K562 treated with DMSO at 1 percent for 12 hours (cell line): Measurements from ENCODE around the gene CYP2A13. TPM values are rescaled to one million over a fixed set of nuclear protein-coding genes. Genes with fewer than 3 reads are reported as not detected.

Experiments
- total RNA-seq: library from RNA; unstranded; fragments of 300-600 nt; gene quantifications from 2 replicates; pipeline ENCODE4 v1.2.3, GENCODE V29; 2022; ENCODE audit not compliant: insufficient read depth

The CYP2A13 gene, protein sequence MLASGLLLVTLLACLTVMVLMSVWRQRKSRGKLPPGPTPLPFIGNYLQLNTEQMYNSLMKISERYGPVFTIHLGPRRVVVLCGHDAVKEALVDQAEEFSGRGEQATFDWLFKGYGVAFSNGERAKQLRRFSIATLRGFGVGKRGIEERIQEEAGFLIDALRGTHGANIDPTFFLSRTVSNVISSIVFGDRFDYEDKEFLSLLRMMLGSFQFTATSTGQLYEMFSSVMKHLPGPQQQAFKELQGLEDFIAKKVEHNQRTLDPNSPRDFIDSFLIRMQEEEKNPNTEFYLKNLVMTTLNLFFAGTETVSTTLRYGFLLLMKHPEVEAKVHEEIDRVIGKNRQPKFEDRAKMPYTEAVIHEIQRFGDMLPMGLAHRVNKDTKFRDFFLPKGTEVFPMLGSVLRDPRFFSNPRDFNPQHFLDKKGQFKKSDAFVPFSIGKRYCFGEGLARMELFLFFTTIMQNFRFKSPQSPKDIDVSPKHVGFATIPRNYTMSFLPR
- total RNA-seq = not detected in 2 replicates

DNA sequence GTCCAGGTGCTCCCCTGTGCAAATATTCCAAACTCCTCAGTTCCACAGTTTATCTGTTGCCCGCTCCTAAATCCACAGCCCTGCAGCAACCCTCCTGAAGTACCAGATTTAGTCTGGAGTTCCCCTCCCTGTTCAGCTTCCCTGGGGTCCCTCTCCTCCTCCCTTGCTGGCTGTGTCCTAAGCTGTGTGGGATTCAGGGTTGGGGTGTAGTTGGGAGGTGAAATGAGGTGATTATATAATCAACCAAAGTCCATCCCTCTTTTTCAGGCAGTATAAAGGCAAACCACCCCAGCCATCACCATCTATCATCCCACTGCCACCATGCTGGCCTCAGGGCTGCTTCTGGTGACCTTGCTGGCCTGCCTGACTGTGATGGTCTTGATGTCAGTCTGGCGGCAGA, at the start of gene CYP2A13:
Gene CYP2A13 (plus strand): TSS at position 301 of the 400 bp plus-strand sequence. CDS start 21 bp downstream, at position 322.

DNA sequence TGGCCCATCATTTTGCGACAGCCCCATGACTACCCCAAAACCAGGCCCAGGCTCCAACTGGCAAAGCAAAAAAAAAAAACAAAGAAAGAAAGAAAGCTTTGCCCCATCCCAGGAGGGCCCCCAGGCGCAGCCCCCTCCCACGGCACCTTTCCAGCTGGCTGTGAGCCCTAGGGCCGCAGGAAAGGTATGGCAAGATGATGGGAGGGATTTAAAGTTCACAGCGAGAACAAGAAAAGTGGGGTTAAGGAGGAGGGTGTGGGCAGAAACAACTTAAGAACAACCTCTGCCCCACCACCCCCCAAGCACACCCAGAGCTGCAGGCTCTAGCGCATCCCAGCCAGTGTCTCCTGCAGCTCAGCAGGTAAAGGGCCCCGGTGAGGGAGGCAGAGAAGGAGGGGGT, 25.9 kb downstream of the CYP2A13 start, which contains the start of gene CYP2F1:
Gene CYP2F1 (plus strand): TSS at position 301 of the 400 bp plus-strand sequence. CDS start 1,757 bp downstream, outside the sequence.

Other genes starting within 250 kb of the CYP2A13 start
- not detected in 2 replicates for gene CYP2A6, start 238.0 kb upstream of the CYP2A13 start, total RNA-seq
- not detected in 2 replicates for gene CYP2A7, start 206.2 kb upstream of the CYP2A13 start, total RNA-seq
- gene CYP2B6, start 97.2 kb upstream of the CYP2A13 start, total RNA-seq = not detected in 2 replicates
- gene CYP2F1, start 26.0 kb downstream of the CYP2A13 start, total RNA-seq = 1.9 TPM in 1 of 2 replicates, not detected in the other
- 0.48 and 4.7 TPM in 2 replicates for gene CYP2S1, start 104.8 kb downstream of the CYP2A13 start, total RNA-seq
- gene AXL, start 130.8 kb downstream of the CYP2A13 start, total RNA-seq = 0.36 and 0.54 TPM in 2 replicates
- 66.0 and 143 TPM in 2 replicates for gene HNRNPUL1, start 175.9 kb downstream of the CYP2A13 start, total RNA-seq
- 16.6 and 31.0 TPM in 2 replicates for gene CCDC97, start 221.7 kb downstream of the CYP2A13 start, total RNA-seq